NB4 (cell line): ENCODE results near the gene SATB2.

ENCODE experiments used
- DNase-seq: peaks from one replicate; pipeline ENCODE4 v3.0.0; 2010; ENCODE audit warnings: low read depth
- H3K4me3 ChIP-seq: one replicate; pipeline ENCODE4 v1.5.1; 2011; ENCODE audit warnings: mild to moderate bottlenecking, low read depth, low read length, moderate library complexity
- CTCF ChIP-seq: IDR thresholded peaks from one replicate; pipeline ENCODE4 v1.5.1; 2012; ENCODE audit warnings: low read depth, low read length
- MYC ChIP-seq: IDR thresholded peaks from 2 replicates; pipeline ENCODE4 v1.6.1; 2011; ENCODE audit warnings: low read depth, low read length
- POLR2A ChIP-seq: IDR thresholded peaks from 2 replicates; pipeline ENCODE4 v1.6.1; 2011; ENCODE audit warnings: mild to moderate bottlenecking; ENCODE audit not compliant: insufficient read length; ENCODE audit errors: extremely low read depth
- TF ChIP-seq, protein P1 (sequence below): IDR thresholded peaks from 2 replicates; pipeline ENCODE4 v1.6.1; 2011; ENCODE audit warnings: low read depth, low read length

The SATB2 gene

GRCh38 chr2:199303728-199304177 is 154.0 kb downstream of the SATB2 start:
- TF ChIP-seq, protein P1, sequence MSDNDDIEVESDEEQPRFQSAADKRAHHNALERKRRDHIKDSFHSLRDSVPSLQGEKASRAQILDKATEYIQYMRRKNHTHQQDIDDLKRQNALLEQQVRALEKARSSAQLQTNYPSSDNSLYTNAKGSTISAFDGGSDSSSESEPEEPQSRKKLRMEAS, result no peak
- TF ChIP-seq CTCF (no peak), POLR2A (no peak), MYC (no peak)
- no peak overlapping the region for H3K4me3 ChIP-seq
- no peak for DNase-seq

DNA sequence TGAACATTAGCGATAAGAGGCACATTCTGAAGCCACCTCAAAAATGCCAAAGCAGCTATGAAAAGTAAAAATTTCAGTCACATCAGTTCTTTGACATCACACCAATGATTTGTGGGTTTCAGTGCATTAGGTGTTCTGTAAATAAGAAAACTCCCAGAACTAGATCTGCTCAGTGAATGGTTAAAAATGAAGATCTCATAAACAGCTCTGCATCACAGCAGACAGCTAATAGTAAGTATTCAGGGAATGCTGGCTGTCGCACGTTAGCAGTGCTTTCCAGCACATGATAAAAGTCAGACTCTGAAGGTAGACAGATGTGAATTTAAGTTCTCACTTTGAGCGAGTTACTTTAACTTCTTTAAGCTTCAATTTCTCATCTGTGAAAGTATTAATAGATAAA is 154.9 kb downstream of the SATB2 start:
- no peak for DNase-seq
- no peak overlapping the region for H3K4me3 ChIP-seq
- no peak for TF ChIP-seq MYC
- TF ChIP-seq, protein P1, result no peak
- no peak for TF ChIP-seq CTCF
- no peak for TF ChIP-seq POLR2A

DNA sequence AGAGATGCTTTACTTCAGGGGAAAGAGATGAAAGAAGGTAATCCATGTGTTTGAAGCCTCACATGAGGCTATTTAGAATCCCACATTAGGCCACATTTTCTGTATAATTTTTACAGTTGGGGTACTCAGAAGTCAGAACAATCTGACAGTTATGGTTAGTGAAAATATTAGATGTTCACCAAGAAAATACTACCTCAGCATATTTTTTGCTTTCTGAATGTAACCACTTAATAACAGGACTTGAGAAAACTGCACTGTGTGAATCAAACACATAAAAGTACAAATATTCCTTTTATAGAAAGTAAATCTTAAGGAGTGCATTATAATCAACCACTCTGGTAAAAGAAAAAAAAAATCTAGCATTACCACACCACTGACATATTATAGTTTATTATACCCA is 169.3 kb downstream of the SATB2 start:
- TF ChIP-seq POLR2A (no peak), MYC (no peak), CTCF (no peak)
- TF ChIP-seq, protein P1, result no peak

DNA sequence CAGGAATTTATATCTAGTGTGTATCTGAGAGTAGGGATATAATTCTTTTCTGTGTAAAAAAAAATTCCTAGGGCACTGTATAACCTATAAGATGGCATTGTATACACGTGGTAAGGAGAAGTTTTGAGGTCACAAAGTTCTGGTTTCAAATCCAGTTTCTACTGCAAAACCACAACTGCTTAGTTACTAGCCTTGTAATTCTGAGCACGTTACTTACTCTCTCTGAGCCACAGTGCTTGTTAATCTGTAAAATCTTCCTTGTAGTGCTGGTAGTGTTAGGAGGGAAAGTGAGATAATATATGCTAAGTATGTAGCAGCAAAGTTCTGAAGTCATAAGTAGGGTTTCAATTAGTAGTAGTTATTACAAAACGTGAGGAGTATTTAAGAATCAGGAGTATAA is 175.4 kb downstream of the SATB2 start:
- no peak for DNase-seq
- TF ChIP-seq CTCF (no peak), POLR2A (no peak), MYC (no peak)
- TF ChIP-seq, protein P1, result no peak
- H3K4me3 ChIP-seq, result no peak overlapping the region

More for the DNA sequence above, 169.3 kb downstream of the SATB2 start:
- H3K4me3 ChIP-seq, result no peak overlapping the region
- no peak for DNase-seq

DNA sequence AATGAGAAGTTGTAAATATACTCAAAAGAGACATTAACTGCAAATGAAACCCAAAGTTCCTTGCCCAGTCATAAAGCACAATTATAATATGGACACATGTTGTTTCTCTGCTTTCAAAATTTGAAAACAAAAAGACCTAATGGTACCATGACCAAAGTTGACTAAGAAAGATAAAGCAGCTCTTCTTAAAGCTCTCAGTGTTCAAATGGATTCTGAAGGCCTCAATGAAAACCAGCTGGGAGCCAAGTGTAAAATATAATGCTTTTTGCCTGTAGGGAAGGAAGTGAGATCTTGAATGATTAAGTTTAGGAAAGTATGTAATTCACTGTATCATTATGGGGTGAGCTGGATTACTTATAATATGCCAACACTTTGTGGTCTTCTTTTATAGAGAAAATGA is 178.6 kb downstream of the SATB2 start:
- H3K4me3 ChIP-seq, result no peak overlapping the region
- TF ChIP-seq MYC (no peak), CTCF (no peak), POLR2A (no peak)
- TF ChIP-seq, protein P1, result no peak
- DNase-seq, result no peak

- TF ChIP-seq MYC (no peak), CTCF (no peak), POLR2A (no peak)
- TF ChIP-seq, protein P1, result no peak
- no peak overlapping the region for H3K4me3 ChIP-seq
- DNase-seq, result no peak
Measured at GRCh38 chr2:199278099-199278498, 179.6 kb downstream of the SATB2 start.
